Panc1 (cell line): ENCODE results near the gene ANKLE2. TPM values are rescaled to one million over a fixed set of nuclear protein-coding genes. Genes with fewer than 3 reads are reported as not detected.

Source experiments
- ATAC-seq: fragments of 200-7000 bp; cut with Tn5 transposase; 2 replicates; pipeline ENCODE4 v1.9.1; 2020; ENCODE audit warnings: mild to moderate bottlenecking, moderate library complexity
- BruUV-seq: library from RNA; stranded (reverse); fragments of 400-500 nt; replicated peaks from 2 replicates; lab custom pipeline; 2021; lab: Mats Ljungman, UMichigan
- CTCF ChIA-PET: fragments of 300-600 bp; sonication (Branson Sonifier 250); formaldehyde crosslinking; loops from one replicate; lab custom pipeline; 2022; ENCODE audit warnings: antibody characterized with exemption; lab: Charles Lee
- POLR2A ChIA-PET: fragments of 300-600 bp; sonication (Branson Sonifier 250); formaldehyde crosslinking; loops from one replicate; lab custom pipeline; 2022; ENCODE audit warnings: antibody characterized with exemption; lab: Charles Lee
- DNase-seq: peaks from one replicate; pipeline ENCODE4 v3.0.0-alpha.2; 2010; ENCODE audit warnings: low read depth, low spot score
- H3K27ac ChIP-seq: 2 replicates; pipeline ENCODE4 v1.5.1; 2011; ENCODE audit warnings: mild to moderate bottlenecking, low read length, inconsistent platforms
- H3K27me3 ChIP-seq: fragments of 200-500 bp; sonication (Bioruptor generic); 2 replicates; pipeline ENCODE4 v1.6.0; 2014; ENCODE audit warnings: low read length, inconsistent platforms; ENCODE audit not compliant: control insufficient read depth, insufficient read depth
- H3K36me3 ChIP-seq: fragments of 200-500 bp; sonication (Bioruptor generic); 2 replicates; pipeline ENCODE4 v1.5.1; 2014; ENCODE audit warnings: inconsistent platforms, mild to moderate bottlenecking, low read length, moderate library complexity; ENCODE audit not compliant: control insufficient read depth, insufficient read depth
- H3K4me1 ChIP-seq: 2 replicates; pipeline ENCODE4 v1.5.1; 2011; ENCODE audit warnings: inconsistent platforms, mild to moderate bottlenecking, low read length, moderate library complexity; ENCODE audit not compliant: control insufficient read depth, insufficient read depth
- H3K4me3 ChIP-seq, 2 experiments: 2 replicates each; pipeline ENCODE4 v1.5.1; 2011 to 2012; ENCODE audit warnings: low read depth in 2 of 2, low read length in 2 of 2, mild to moderate bottlenecking in 2 of 2, inconsistent platforms in 1 of 2, moderate library complexity in 1 of 2
- H3K9me3 ChIP-seq: fragments of 200-500 bp; sonication (Bioruptor generic); 2 replicates; pipeline ENCODE4 v1.5.1; 2014; ENCODE audit warnings: low read depth, mild to moderate bottlenecking, inconsistent platforms, low read length, moderate library complexity; ENCODE audit not compliant: control insufficient read depth, insufficient read depth
- CTCF ChIP-seq: fragments of 450-650 bp; IDR thresholded peaks from 2 replicates; pipeline ENCODE4 v1.5.1; 2017; ENCODE audit warnings: mild to moderate bottlenecking
- POLR2AphosphoS5 ChIP-seq: IDR thresholded peaks from 2 replicates; pipeline ENCODE4 v1.6.1; 2012; ENCODE audit warnings: mild to moderate bottlenecking, low read depth, low read length, moderate library complexity
- REST ChIP-seq, 2 experiments: IDR thresholded peaks; 2 replicates each; pipeline ENCODE4 v1.6.1; 2011 to 2012; ENCODE audit warnings: low read depth in 2 of 2, control low read depth in 1 of 2, low read length in 1 of 2, mild to moderate bottlenecking in 1 of 2, moderate library complexity in 1 of 2; ENCODE audit not compliant: insufficient read depth in 1 of 2
- SIN3A ChIP-seq: IDR thresholded peaks from 2 replicates; pipeline ENCODE4 v1.6.1; 2012; ENCODE audit warnings: low read depth, mild to moderate bottlenecking, low read length, moderate library complexity, borderline replicate concordance; ENCODE audit not compliant: insufficient read depth
- TCF7L2 ChIP-seq: IDR thresholded peaks from 2 replicates; pipeline ENCODE4 v1.6.1; 2011; ENCODE audit warnings: mild to moderate bottlenecking, low read depth, low read length, inconsistent platforms
- in situ Hi-C: cut with HindIII; loops from 2 replicates; pipeline ENCODE4 v1.10.0; 2016; ENCODE audit warnings: low sequenced_read_pairs, low pct_unique_long_range_greater_than_20kb
- intact Hi-C: fragments of 100-400 bp; cut with micrococcal nuclease; formaldehyde crosslinking; loops from one replicate; pipeline ENCODE4 v1.10.0; 2022; ENCODE audit not compliant: unreplicated experiment
- total RNA-seq: library from RNA; stranded (reverse); gene quantifications from one replicate; pipeline ENCODE4 v1.2.1, GENCODE V29; 2021; ENCODE audit not compliant: unreplicated experiment

The ANKLE2 gene
- total RNA-seq, 1 experiment from 2014 or later = 88.7 TPM

- H3K4me1 ChIP-seq = peaks cover 6% of the 10 kb centered on the region
- peaks cover 2% of the 10 kb centered on the region for H3K36me3 ChIP-seq
- intact Hi-C loops = no loop called here
- TF ChIP-seq POLR2AphosphoS5 (no peak), TCF7L2 (no peak), REST (IDR thresholded peaks at IDR 0.05; ENCODE audit: insufficient read depth in 1 of 2, low read depth in 2 of 2, low read length in 1 of 2) (no peak), SIN3A (no peak), CTCF (no peak)
- ATAC-seq = no peak
- ChIA-PET POLR2A (no interaction called here), CTCF (no interaction called here)
- no peak overlapping the region for H3K27ac ChIP-seq
- no peaks in the 10 kb centered on the region for H3K27me3 ChIP-seq
- no peaks in the 10 kb centered on the region for H3K9me3 ChIP-seq
- no peak overlapping the region for H3K4me3 ChIP-seq
- DNase-seq = no peak
- no TSS peak for BruUV-seq
- in situ Hi-C loops = no loop called here
Measured at GRCh38 chr12:132715874-132716273, 45.8 kb downstream of the ANKLE2 start.

GRCh38 chr12:132713123-132713522 is 48.5 kb downstream of the ANKLE2 start:
- TF ChIP-seq POLR2AphosphoS5 = no peak
- no peak for TF ChIP-seq CTCF
- TF ChIP-seq SIN3A = no peak
- no peak for TF ChIP-seq REST (IDR thresholded peaks at IDR 0.05; ENCODE audit: insufficient read depth in 1 of 2, low read depth in 2 of 2, low read length in 1 of 2)
- no peak for TF ChIP-seq TCF7L2
- Histone ChIP-seq H3K27ac (no peak overlapping the region), H3K27me3 (no peaks in the 10 kb centered on the region), H3K4me3 (no peak overlapping the region), H3K4me1 (peaks cover 6% of the 10 kb centered on the region; the same call in 1 of the 2 replicates), H3K36me3 (no peaks in the 10 kb centered on the region; the same call in 1 of the 2 replicates), H3K9me3 (no peaks in the 10 kb centered on the region)
- intact Hi-C loops = no loop called here
- DNase-seq (no peak), ATAC-seq (no peak)
- ChIA-PET POLR2A (no interaction called here), CTCF (no interaction called here)
- in situ Hi-C loops = no loop called here
- BruUV-seq = no TSS peak
